Panc1 (cell line): ENCODE results near the gene LIPE.

Source experiments
- POLR2AphosphoS5 ChIP-seq: IDR thresholded peaks from 2 replicates; pipeline ENCODE4 v1.6.1; 2012; ENCODE audit warnings: mild to moderate bottlenecking, low read depth, low read length, moderate library complexity
- TF ChIP-seq, protein P1 (sequence below): fragments of 450-650 bp; IDR thresholded peaks from 2 replicates; pipeline ENCODE4 v1.5.1; 2017; ENCODE audit warnings: mild to moderate bottlenecking

- TF ChIP-seq, protein P1, sequence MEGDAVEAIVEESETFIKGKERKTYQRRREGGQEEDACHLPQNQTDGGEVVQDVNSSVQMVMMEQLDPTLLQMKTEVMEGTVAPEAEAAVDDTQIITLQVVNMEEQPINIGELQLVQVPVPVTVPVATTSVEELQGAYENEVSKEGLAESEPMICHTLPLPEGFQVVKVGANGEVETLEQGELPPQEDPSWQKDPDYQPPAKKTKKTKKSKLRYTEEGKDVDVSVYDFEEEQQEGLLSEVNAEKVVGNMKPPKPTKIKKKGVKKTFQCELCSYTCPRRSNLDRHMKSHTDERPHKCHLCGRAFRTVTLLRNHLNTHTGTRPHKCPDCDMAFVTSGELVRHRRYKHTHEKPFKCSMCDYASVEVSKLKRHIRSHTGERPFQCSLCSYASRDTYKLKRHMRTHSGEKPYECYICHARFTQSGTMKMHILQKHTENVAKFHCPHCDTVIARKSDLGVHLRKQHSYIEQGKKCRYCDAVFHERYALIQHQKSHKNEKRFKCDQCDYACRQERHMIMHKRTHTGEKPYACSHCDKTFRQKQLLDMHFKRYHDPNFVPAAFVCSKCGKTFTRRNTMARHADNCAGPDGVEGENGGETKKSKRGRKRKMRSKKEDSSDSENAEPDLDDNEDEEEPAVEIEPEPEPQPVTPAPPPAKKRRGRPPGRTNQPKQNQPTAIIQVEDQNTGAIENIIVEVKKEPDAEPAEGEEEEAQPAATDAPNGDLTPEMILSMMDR = no peak
- no peak for TF ChIP-seq POLR2AphosphoS5
Measured at GRCh38 chr19:42465827-42466280, 38.7 kb upstream of the LIPE start.
